HFFc6 (cell line): ENCODE data around the gene CALM3. TPM values are rescaled to one million over a fixed set of nuclear protein-coding genes. Genes with fewer than 3 reads are reported as not detected.

Experiments used
- DNase-seq: peaks from one replicate; pipeline ENCODE4 v3.0.0-alpha.2; 2018
- H3K27ac Mint-ChIP-seq: 2 replicates; pipeline ENCODE4 v1.8.0; 2020; ENCODE audit warnings: mild to moderate bottlenecking, mixed read lengths
- H3K27me3 Mint-ChIP-seq: 2 replicates; pipeline ENCODE4 v1.8.0; 2021; ENCODE audit warnings: mild to moderate bottlenecking, moderate library complexity, mixed read lengths; ENCODE audit not compliant: insufficient read depth
- H3K36me3 Mint-ChIP-seq: 2 replicates; pipeline ENCODE4 v1.8.0; 2021; ENCODE audit warnings: low read depth, mixed read lengths
- H3K4me1 Mint-ChIP-seq: 2 replicates; pipeline ENCODE4 v1.8.0; 2020; ENCODE audit warnings: low read depth, mixed read lengths
- H3K4me3 Mint-ChIP-seq: 2 replicates; pipeline ENCODE4 v1.8.0; 2020; ENCODE audit warnings: mild to moderate bottlenecking, moderate library complexity, mixed read lengths
- H3K9me3 Mint-ChIP-seq: 2 replicates; pipeline ENCODE4 v1.8.0; 2020; ENCODE audit warnings: mild to moderate bottlenecking, mixed read lengths
- CTCF ChIP-seq: fragments of 200-600 bp; sonication (generic); IDR thresholded peaks from 2 replicates; pipeline ENCODE4 v1.5.0; 2021; ENCODE audit warnings: antibody characterized with exemption, mild to moderate bottlenecking
- total RNA-seq, 6 experiments: library from RNA; stranded (reverse); fragmentation: NEBNext Ultra II Directional; extraction: Animal tissue kit (Norgen Biotek cat#: 25700); gene quantifications; 2 replicates in 1 of 6; 3 replicates in 5 of 6; pipeline ENCODE4 v1.2.3, GENCODE V29; 2021

The CALM3 gene
- total RNA-seq, 6 experiments from 2014 or later: 445 to 561 (median 538) TPM

DNA sequence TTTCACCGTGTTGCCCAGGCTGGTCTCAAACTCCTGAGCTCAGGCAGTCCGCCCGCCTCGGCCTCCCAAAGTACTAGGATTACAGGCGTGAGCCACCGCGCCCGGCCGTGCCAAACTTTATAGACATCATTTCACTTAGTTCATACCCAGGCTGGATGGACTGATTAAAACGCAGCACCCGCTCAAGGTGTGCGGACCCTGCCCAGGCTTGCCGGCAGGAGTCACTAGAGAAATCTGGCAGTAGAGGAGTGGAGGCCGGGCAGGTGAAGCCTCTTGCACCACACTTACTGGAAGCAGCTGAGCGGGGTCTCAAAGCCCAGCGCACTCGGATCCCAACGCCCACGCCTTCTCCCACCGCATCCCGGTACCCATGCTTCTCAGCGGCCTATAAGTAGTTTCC, 12.4 kb downstream of the CALM3 start:
- H3K4me3 Mint-ChIP-seq: no peak overlapping the region
- H3K36me3 Mint-ChIP-seq: peaks cover 15% of the 10 kb centered on the region

GRCh38 chr19:46614114-46614722, 13.1 kb downstream of the CALM3 start:
- peak; percentile 60 for DNase-seq
- Mint-ChIP-seq H3K27me3 (peaks cover 2% of the 10 kb centered on the region), H3K4me1 (peaks cover 44% of the 10 kb centered on the region), H3K36me3 (peaks cover 10% of the 10 kb centered on the region), H3K27ac (peak overlapping the region; percentile 63; the same call in 1 of the 2 replicates), H3K4me3 (no peak overlapping the region), H3K9me3 (no peaks in the 10 kb centered on the region)
- peak; percentile 96 for TF ChIP-seq CTCF

More for the DNA sequence above, 12.4 kb downstream of the CALM3 start:
- TF ChIP-seq CTCF: no peak
- Mint-ChIP-seq H3K27me3 (peaks cover 3% of the 10 kb centered on the region), H3K27ac (no peak overlapping the region), H3K9me3 (no peaks in the 10 kb centered on the region), H3K4me1 (peaks cover 40% of the 10 kb centered on the region)
- no peak for DNase-seq

GRCh38 chr19:46615966-46616365, 14.8 kb downstream of the CALM3 start:
- Mint-ChIP-seq H3K36me3 (peaks cover 2% of the 10 kb centered on the region; the same call in 1 of the 2 replicates), H3K27ac (no peak overlapping the region), H3K4me3 (no peak overlapping the region), H3K9me3 (no peaks in the 10 kb centered on the region), H3K4me1 (peaks cover 55% of the 10 kb centered on the region), H3K27me3 (no peaks in the 10 kb centered on the region; the same call in none of the 2 replicates)
- no peak for DNase-seq
- TF ChIP-seq CTCF: no peak

GRCh38 chr19:46616631-46617322, 15.6 kb downstream of the CALM3 start:
- Mint-ChIP-seq H3K4me1 (peaks cover 55% of the 10 kb centered on the region), H3K36me3 (peaks cover 5% of the 10 kb centered on the region; the same call in 1 of the 2 replicates), H3K27ac (peak overlapping the region; percentile 55), H3K9me3 (no peaks in the 10 kb centered on the region), H3K27me3 (no peaks in the 10 kb centered on the region; the same call in none of the 2 replicates), H3K4me3 (peak overlapping the region; percentile 31)
- peak; percentile 60 for DNase-seq
- TF ChIP-seq CTCF: peak; percentile 79

- Mint-ChIP-seq H3K4me3 (no peak overlapping the region), H3K27me3 (no peaks in the 10 kb centered on the region; the same call in none of the 2 replicates)
- TF ChIP-seq CTCF: no peak
Observed at GRCh38 chr19:46617601-46618000, 16.5 kb downstream of the CALM3 start.

More at GRCh38 chr19:46617601-46618000, 16.5 kb downstream of the CALM3 start:
- H3K36me3 Mint-ChIP-seq: peaks cover 10% of the 10 kb centered on the region; the same call in 1 of the 2 replicates
- H3K27ac Mint-ChIP-seq: no peak overlapping the region
- peaks cover 60% of the 10 kb centered on the region for H3K4me1 Mint-ChIP-seq
- H3K9me3 Mint-ChIP-seq: no peaks in the 10 kb centered on the region
- DNase-seq: no peak
